GM21526 (cell line): ENCODE data around the gene RABL3.
"Not testable (repeated sequence)": the region's sequence is repeated elsewhere in the genome, so short reads cannot be mapped to it uniquely, and the experiment has no call there.

Source experiments
- ATAC-seq: cut with Tn5 transposase; IDR thresholded peaks from one replicate; pipeline ENCODE4 v1.9.1; 2021; ENCODE audit warnings: moderate library complexity; ENCODE audit not compliant: unreplicated experiment, low FRiP score

Gene RABL3

DNA sequence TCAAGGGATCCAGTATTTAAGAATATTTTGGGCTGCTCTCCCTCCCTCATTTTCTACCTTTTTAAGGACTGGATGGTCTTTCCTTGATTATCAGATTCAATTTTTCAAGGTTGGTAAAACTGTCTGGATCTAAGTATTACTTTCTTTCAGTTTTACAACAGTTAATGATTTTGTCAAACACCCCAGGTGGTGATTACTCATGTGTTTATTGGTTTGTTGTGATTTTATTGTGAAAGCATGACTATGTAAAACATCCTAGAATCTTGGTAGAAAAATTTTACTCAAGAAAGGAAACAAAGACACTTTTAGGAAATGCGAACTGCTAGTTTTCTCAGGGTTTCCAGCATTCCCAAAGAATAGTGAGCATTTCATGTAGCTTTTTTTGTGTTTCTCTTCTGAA is 7.5 kb upstream of the RABL3 start:
- no peak for ATAC-seq

DNA sequence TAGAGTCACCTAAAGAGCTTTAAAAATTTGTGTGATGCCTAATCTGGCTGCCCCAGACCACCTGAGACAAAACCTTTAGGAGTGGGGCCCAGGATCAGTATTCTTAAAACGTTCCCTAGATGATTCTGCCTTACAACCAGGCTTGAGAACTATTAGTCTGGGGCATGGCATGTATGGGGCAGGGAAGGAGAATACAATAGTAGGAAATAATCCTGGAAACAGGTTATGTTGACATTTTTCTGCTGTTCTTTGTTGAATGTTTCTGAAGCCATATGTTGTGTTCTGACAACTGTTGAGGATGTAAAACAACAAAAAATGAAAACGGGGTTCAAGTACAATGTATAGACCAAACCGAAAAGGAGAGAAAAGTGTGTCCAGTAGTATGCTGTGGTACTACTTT is 3.1 kb upstream of the RABL3 start:
- no peak for ATAC-seq

DNA sequence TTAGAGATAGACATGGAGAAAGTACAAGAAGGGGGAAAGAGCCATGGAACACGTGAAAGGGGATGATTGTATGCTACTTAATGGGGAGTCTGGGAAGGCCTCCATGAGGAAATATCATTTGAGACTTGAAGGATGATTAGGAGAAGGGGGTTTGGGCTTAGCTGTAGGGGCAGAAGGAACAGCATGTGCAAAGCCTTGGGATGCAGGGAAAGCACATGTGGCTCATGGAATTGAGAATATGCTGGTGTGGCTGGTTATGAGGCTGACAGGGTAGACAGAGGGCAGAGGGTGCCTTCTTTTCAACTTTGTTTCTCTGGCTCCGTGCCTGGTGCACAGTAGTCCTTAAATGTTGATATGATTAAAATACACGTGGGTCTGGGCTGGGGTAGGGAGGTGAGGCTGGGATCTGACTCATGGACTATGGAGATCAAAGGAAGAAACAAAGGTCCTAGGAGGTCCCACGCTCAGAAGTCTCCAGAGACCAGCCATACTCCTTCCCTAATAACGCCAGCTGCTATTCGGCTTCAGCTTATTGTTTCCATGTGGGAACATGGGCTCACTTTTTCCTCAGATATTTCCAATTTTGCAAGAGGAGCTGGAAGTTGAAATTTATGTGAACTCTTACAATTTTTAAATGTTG is 1.4 kb upstream of the RABL3 start:
- ATAC-seq, result no peak

DNA sequence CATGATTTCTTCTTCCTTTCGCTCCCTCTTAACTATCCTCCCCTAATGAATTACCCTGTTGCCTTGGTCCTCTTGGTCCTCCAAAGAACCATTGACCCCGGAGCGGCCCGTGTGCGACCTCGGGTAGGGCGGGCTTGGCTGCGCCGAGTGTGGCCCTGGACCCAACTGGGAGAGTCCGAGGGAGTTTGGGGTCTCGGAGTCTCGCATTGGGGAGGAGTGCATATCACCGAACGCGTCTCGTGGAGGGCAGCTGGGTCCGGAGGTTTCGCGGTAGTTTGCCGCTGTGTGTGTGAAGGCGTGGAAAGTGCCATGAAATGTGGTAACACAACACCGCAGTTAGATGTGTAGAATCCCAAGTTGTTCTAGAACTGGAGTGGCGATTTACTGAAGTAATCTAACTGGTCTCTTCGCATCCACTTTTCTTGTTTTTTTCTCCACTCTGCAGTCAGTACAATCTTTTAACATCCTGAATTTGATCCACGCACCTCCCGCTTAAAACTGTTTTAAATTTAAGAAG is 591 bp upstream of the RABL3 start:
- peak; percentile 27 for ATAC-seq

DNA sequence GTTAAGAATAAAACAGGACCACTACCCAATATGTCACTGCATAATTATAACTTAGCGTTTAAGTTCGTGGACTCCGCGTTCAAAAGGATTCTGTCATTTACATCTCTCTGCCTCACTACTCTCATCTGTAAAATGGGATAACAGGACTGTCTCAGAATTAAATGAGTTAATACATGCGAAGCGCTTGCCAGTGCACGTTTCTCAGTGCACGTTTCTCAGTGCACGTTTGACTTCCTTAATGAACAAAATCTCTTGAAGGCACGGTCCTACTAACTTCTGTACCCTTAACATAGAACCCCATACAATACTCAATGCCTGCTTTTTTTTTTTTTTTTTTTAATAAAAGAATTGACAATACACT is 499 bp downstream of the RABL3 start:
- peak; percentile 22 for ATAC-seq

DNA sequence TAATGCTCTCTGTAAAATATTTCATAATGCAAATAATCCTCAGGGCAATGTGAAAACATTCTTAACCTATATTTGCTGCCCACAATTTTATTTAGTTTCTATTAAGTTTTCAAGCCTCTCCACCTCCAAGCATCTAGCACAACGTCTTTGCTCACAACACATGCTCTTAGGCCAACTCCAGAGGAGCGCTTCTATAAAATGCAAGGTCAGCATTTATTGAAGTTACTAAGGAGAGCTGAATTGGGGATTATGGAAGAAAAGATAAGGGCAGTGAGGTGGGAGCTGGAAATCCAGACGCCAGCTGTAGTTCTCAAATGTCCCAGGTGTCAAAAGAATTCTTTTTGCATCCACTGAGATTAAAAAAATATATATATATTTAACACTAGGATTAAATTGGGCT is 996 bp downstream of the RABL3 start:
- no peak for ATAC-seq

DNA sequence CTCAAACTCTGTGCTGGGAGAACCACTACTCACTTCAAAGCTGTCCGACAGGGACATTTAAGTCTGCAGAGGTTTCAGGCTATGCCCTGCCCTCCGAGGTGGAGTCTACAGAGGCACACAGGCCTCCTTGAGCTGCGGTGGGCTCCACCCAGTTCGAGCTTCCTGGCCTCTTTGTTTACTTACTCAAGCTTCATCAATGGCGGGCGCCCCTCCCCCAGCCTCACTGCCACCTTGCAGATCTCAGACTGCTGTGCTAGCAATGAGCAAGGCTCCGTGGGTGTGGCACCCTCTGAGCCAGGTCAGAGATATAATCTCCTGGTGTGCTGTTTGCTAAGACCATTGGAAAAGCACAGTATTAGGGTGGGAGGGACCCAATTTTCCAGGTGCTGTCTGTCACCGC is 4.3 kb downstream of the RABL3 start:
- ATAC-seq, result not testable (repeated sequence)

DNA sequence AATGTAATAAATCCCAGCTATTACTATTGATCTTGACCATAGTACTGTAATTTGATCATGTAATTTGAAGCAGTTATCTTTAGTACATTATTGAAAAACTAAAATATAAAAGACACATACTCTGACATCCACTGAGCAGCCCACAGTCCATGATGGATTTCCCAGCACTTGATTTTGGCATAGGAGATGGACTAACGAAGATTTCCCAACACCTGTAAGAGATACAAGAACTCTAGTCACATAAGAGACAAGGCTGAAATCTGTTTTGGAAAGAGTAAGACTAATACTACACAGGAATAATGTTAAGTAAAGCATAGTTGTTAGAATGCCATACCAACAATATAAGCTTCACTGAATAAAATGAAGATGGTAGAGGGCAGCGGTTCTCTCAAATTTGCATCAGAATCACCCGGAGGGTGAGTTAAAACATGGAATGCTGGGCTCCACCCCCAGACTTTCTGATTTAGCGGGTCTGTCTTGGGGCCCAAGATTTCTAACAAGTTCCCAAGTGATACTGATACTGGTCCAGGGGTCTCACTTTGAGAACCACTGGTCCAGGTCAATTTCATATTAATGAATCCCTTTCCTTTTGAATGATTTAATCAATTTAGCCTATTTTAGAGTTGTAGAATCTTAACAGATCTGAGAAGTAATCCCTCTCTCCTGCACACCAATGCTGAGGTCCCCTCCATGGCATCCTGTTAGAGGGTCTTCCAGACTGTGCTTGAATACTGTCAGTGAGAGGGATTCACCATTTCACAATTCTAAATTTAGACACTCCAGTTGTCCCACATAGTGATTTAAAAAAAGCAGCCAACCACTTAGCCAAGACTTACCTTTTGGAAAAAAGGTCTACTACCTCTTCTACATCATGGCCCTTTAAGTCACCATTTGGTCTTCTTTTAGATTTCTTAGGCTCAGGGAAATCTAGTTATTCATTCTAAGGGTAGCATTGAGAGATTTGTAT is 11.5 kb downstream of the RABL3 start:
- ATAC-seq, result no peak

DNA sequence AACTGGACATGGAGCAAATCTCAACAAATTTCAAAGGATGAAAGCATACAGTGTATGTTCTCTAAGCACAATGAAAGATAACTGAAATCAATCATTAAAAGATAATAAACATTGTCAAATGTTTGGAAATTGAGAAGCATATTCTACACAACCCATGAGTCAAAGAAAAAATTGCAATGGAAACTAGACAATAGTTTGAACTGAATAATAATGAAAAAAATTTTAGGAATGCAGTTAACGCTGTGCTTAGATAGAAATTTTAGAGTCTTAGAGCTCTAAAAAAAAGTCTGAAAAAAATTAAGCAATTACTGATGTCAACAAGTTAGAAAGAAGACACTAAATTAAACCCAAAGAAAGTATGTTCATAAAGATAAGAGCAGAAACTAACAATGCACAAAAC is 15.5 kb downstream of the RABL3 start:
- no peak for ATAC-seq

DNA sequence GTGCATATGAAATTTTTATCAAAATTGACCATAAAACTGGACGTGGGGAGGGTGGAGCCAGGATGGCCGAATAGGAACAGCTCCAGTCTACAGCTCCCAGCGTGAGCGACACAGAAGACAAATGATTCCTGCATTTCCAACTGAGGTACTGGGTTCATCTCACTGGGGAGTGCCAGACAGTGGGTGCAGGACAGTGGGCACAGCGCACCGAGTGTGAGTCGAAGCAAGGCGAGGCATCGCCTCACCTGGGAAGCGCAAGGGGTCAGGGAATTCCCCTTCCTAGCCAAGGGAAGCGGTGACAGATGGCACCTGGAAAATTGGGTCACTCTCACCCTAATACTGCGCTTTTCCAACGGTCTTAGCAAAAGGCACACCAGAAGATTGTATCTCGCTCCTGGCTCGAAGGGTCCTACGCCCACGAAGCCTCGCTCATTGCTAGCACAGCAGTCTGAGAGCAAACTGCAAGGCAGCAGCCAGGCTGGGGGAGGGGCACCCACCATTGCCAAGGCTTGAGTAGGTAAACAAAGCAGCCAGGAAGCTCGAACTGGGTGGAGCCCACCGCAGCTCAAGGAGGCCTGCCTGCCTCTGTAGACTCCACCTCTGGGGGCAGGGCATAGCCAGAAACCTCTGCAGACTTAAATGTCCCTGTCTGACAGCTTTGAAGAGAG is 23.0 kb downstream of the RABL3 start:
- not testable (repeated sequence) for ATAC-seq

DNA sequence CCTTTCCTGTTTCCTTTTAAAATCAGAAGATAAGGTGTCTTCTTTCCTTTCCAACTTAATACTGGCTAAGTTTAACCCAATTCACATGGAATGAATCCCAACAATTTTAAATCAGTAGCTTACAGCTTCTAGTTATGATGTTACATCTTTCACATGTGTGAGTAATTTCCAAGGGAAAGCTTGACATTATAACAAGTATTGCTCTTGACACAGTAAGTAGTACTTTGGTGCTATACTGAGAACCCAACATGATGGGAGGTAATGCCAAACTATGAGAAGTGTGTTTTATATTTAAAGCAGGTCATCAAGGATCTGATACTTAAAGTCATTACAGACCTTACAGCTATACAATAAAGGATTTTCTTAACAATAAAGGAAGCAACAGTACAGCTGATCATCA is 29.1 kb downstream of the RABL3 start:
- ATAC-seq, result no peak

DNA sequence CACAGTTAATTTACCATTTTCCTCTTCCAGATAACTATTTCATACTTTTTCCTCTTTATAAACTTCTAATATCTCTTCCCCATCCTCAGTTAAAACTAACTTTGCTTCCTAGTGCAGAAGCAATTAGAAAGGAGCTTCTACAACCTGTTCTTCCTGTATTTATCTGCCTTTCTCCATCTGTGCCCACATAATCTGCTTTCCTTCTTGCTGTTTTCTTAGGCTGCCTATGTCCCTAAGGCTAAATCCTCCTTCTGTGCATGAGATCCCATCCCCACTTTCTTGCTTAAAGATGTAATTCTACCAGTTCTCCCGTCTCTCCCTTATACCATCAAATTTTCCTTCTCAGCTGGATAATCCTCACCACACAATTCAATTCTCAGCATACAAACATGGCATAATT is 31.9 kb downstream of the RABL3 start:
- no peak for ATAC-seq

DNA sequence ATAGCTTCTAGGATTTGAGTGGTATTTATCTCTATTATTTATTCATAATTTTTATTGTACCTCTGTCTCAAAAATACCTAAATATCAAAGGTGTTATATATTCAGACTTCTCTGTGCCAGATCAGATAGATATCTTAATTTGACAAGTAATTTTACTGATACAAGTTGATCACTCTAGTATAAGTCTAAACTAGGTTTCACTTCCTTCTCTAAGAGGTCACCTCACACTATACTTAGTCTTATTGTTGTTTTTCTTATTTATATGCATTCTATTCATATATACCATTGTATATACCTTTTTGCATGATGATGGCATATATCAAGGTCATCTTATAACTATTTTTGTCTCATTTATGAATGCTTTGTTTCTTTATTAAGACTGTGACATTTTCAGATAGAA is 33.9 kb downstream of the RABL3 start:
- peak; percentile 83 for ATAC-seq

DNA sequence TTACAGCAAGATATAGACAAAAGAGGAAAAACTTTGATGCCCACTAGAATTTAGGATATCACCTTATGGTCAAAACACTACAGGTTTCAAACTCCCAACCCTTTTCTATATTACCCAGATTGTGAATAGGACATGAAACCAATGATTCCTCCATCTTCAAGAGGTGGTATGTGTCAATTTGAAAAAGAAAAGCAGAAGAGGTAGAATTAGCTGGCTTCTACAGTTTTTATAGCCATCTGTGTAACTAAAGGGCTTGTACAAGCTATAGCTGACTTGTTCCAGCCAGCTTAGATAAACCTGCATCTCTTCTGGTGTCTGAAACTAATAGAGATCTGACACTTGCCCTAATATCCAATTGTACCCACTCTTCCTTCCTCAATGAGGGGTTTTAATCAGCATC is 35.4 kb downstream of the RABL3 start:
- no peak for ATAC-seq

DNA sequence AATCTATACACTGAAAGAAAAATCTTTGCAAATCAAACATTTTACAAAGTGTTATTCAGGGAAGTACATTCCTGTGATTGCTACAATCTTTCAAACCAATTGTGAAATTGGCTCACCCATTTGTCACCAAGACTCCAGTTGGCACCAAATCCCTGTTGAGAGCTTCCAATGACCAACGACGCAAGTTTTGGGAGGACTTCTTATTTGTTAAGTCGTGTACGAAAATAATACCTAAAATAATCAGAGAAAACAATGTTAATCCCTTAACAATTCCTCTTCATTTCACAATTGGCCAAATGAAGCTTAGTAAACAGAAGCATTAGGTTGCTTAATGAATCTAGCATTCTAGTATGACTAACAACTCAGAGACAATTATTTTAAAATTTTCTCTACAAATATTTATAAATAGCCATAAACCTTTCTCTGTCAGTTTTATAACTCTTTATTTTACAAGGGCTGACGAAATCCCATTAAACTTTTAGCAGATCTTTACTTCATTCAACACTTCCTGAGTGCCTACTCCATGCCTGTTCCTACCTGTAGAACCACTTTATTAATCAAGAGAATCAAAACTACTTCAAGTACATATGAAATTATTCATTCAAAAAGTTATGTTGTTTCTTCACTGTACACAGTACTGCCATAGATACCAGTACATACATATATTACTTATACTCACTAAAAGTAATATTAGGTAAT is 36.3 kb downstream of the RABL3 start:
- no peak for ATAC-seq

DNA sequence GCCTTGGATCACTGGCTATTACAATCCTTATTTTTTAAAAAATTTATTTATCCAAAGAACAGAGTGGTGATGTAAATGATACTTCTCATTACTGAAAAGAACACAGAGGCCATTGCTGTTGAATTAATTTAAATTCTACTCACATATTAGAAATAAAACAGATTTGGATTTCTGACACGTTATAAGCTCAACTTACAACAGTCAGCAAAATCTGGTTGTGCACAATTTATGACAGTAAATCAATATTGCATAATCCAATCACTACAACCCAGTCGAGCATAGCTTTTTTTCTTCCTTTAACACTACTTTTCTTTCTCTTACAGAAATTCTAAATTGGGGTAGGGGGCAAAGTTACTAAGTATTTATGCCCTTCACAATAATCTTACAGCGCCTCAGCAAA is 43.0 kb downstream of the RABL3 start:
- no peak for ATAC-seq

DNA sequence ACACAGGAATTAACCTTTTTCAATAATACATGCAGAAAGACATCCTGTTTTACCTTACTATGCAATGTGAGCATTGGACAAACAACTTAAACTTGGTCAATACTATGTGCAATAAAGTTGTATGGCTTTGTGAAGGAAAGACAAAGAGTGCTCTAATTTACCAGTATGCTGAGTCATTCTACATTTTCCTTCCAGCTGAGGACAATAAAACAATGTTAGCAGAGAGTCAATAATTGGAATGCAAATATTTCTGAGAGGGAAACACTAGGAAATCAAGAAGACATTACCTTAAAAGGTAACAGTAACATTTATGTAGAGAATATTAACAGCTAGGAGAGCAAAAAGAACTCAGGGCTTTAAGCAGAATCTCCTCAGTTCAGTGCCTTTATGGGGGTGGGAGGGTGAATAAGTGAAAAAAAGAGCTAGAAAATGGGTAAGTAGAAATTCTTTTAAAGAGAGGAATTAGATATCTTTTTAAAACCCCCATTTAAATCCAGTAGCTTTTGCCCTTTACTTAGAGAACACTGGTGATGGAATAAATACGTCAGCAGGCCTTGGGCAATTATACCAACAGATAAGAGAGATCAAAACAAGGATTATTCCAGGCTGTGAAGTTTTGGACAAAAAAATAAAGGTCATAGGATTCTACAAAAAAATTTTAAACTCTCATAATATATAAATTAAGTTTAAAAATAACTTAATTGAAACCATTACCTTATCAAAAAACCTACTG is 48.7 kb downstream of the RABL3 start:
- no peak for ATAC-seq

DNA sequence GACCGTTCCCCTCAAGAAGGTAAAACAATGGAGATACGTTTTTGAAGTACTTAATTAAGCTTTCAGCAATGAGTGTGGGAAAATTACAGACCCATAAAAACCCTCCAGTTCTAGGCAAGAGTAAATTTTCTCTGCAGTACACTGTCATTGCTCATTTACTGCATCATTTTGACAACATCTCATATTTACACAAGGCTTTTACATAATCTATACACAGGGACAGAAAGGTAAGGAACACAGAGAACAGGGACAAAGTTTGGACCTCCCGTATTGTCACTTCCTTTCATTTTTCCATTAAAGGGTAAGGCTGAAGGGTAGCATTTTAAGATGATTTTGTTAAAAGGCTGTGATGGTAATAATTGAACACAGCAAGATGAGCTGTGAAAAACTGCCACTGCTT is 52.9 kb downstream of the RABL3 start:
- ATAC-seq, result no peak

DNA sequence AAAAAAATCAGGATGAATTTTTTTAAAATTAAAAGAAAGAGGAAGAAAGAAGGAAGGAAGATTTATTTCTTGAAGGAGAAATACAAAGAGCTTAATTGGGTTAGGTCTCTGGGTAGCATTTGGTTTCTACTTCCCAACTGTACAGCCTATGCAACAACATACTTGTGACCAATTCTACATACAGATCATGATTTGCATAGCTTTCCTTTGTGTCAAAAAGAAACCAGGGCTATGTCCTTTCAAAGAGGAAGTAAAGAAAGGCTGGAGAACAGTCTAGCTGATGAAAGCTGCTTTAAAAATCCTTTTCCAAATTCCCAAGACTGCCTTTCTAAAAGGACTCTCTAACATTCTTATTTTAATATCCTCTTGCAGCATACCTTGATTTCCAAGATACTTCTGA is 54.2 kb downstream of the RABL3 start:
- peak; percentile 98 for ATAC-seq

DNA sequence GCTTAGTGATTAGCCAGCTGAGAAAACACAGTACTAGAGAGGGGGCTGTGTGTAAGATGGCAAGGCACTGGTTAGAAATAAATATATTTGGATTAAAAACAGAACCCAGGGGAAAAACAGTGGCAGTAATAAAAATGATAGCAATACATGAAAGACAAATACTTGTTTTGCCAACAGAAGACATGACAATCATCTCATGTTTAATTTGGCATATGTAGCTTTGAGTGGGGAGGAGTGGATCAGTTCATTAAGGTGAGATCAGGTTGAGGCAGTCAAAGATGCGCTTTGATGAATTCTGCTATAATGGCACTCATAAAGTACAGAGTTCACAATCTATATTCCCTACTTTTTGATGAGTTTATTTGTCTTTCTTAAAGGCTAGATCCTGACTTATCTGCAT is 56.9 kb downstream of the RABL3 start:
- ATAC-seq, result no peak
